ENCODE results near the gene CDCA7. TPM values are rescaled to one million over a fixed set of nuclear protein-coding genes. Genes with fewer than 3 reads are reported as not detected.

CDCA7 gene
- total RNA-seq, 1 donor from 2014 or later = 22.3 TPM

DNA sequence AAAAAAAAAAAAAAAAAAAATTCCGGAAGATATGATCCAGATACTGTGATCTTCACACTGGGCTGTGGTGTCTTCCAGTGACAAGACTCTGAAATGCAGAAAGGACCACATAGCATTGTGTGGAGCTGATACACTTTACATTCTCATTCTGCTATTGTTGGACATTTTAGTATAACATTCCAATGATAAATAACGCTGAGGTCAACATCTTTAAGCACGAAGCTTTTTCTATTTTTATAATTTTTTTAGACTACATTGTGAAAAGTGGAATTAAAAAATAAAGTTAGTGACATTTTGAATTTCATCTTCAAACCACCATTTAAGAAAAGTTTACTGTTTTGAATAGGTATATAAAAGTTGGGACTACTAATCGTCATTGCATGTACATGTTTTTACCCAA is 62.7 kb downstream of the CDCA7 start:
- H3K36me3 Mint-ChIP-seq (ENCODE audit: insufficient read depth) = no peaks in the 10 kb centered on the region
- H3K27ac Mint-ChIP-seq = no peak overlapping the region
- H3K4me1 Mint-ChIP-seq (ENCODE audit: low read depth) = no peaks in the 10 kb centered on the region
- H3K4me3 Mint-ChIP-seq (ENCODE audit: low read depth) = no peak overlapping the region
- TF ChIP-seq, protein P1, sequence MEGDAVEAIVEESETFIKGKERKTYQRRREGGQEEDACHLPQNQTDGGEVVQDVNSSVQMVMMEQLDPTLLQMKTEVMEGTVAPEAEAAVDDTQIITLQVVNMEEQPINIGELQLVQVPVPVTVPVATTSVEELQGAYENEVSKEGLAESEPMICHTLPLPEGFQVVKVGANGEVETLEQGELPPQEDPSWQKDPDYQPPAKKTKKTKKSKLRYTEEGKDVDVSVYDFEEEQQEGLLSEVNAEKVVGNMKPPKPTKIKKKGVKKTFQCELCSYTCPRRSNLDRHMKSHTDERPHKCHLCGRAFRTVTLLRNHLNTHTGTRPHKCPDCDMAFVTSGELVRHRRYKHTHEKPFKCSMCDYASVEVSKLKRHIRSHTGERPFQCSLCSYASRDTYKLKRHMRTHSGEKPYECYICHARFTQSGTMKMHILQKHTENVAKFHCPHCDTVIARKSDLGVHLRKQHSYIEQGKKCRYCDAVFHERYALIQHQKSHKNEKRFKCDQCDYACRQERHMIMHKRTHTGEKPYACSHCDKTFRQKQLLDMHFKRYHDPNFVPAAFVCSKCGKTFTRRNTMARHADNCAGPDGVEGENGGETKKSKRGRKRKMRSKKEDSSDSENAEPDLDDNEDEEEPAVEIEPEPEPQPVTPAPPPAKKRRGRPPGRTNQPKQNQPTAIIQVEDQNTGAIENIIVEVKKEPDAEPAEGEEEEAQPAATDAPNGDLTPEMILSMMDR (IDR thresholded peaks at IDR 0.05; ENCODE audit: unreplicated experiment) = no peak
- peaks cover 20% of the 10 kb centered on the region for H3K27me3 Mint-ChIP-seq
- no peaks in the 10 kb centered on the region for H3K9me3 Mint-ChIP-seq (ENCODE audit: low read depth)
- no peak for DNase-seq (ENCODE audit: low spot score, unreplicated experiment)

DNA sequence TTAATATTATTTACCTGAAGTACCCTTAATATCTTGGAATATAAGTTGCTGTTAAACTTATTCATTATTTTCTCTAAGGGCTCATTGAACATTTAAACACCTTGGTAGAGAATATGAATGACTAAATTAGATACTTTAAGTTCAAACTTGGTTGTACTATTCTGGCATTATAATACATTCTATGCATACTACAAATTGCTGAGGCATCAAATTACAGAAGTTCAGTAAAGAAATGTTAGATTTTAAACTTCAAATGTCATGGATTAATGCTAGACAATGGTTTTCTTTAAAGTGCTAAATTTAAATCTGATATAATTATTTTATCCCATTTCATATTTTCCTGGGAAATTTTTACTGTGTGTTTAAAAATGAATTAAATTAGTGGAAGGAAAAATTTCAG is 63.1 kb downstream of the CDCA7 start:
- H3K4me1 Mint-ChIP-seq (ENCODE audit: low read depth) = no peaks in the 10 kb centered on the region
- peaks cover 21% of the 10 kb centered on the region for H3K27me3 Mint-ChIP-seq
- H3K4me3 Mint-ChIP-seq (ENCODE audit: low read depth) = no peak overlapping the region
- no peak overlapping the region for H3K27ac Mint-ChIP-seq
- DNase-seq (ENCODE audit: low spot score, unreplicated experiment) = no peak
- no peaks in the 10 kb centered on the region for H3K36me3 Mint-ChIP-seq (ENCODE audit: insufficient read depth)
- no peaks in the 10 kb centered on the region for H3K9me3 Mint-ChIP-seq (ENCODE audit: low read depth)
- TF ChIP-seq, protein P1 (IDR thresholded peaks at IDR 0.05; ENCODE audit: unreplicated experiment) = no peak
